GM12875 (cell line): ENCODE measurements around the gene CKLF.

Experiments
- H3K4me3 ChIP-seq: one replicate; pipeline ENCODE4 v1.5.1; 2011; ENCODE audit warnings: low read depth, low read length, control low read depth
- CTCF ChIP-seq: IDR thresholded peaks from 2 replicates; pipeline ENCODE4 v1.5.1; 2011; ENCODE audit warnings: low read depth, mild to moderate bottlenecking, control low read depth, inconsistent platforms, low read length, moderate library complexity, borderline replicate concordance; ENCODE audit not compliant: insufficient read depth

CKLF gene

GRCh38 chr16:66548868-66549267 is 3.5 kb upstream of the CKLF start:
- H3K4me3 ChIP-seq, result no peak overlapping the region
- no peak for TF ChIP-seq CTCF

DNA sequence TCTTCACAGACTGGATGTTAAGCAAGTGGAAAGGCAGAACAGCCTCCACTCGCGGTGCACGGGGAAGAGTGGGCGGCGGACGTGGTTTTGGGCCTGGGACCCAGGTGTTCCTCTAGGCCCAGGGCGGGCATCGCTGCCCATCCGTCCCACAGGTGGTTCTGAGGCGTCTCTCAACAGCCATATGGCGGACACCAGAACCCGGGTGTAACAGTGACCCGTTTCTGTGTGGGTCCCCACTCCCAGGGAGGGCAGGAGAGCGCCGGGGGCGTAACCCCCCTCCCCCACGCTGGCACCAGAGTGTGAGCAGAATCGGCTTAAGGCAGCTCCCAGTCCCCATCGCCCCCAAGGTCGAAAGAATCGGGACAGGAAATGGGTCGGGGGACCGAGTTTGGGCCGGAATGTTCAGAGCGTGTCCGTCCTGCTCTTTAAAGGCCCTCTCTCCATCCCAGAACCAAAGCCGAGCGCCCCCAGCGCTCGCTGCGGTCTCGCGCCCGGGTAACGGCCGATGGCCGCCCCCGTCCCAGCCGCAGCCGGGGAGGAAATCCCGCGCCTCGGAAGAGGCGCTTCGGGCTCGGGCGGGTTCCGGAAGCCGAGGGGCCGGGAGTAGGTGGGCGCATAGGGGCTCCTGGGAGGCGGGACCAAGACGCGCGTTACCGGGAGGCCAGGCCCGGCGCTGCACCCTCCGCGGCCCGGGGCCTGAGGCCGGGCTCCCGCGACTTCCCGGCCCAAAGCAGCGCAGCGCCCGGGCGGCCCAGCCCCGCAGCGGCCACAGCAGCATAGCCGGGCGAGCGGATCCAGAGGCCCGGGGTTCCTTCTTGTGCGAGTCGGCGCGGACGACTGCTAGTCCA is 2.9 kb upstream of the CKLF start, which contains the start of gene TK2:
TSS of gene TK2 (minus strand) at position 839 of the 848 bp plus-strand sequence. CDS start at position 778, 61 bp downstream.
- TF ChIP-seq CTCF, result peak; percentile 19; the same call in 1 of the 2 replicates
- H3K4me3 ChIP-seq, result peak within 1 kb of the TSS; percentile 55

DNA sequence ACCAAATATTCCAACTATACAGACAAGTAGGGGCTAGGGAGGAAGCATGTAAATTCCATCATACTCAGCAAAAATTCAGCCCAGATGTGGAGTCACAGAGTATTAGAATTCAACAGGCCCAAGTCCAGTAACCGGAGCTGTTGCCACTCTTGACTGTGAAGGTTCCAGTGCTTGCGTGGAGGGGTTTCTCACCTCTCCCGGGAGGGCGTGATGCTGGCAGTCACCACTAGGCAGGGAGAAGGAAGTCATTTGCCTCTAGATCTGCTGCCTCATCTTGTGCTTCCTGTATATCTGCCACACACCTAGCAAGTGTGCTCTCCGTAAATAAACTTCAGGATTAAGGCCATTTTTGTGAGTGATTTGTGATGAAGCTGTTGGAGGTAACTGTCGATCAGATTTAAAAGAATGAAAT is 1.0 kb upstream of the CKLF start:
- no peak overlapping the region for H3K4me3 ChIP-seq
- peak; percentile 61 for TF ChIP-seq CTCF

GRCh38 chr16:66551788-66552285 is 539 bp upstream of the CKLF start:
- peak overlapping the region; percentile 58 for H3K4me3 ChIP-seq
- no peak for TF ChIP-seq CTCF

DNA sequence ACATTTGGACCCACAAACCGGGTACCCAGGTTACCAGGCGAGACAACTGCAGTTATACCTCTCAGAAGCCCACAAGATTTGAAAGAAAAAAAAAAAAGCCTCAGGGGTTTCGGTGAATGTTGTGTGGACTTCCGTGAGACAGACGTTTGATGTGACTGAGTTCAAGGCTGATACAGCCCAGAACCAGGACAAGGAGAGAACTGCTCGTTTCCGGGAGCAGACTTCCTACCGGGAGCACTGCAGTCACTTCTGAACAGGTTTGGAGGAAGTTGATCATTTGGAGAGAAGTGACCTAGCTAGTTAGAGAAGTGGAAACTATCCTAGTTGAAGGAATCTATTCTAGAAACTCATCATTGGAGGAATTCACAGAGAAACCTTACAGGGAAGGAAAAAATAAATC is 847 bp downstream of the CKLF start:
- peak overlapping the region; percentile 58 for H3K4me3 ChIP-seq
- TF ChIP-seq CTCF, result no peak

DNA sequence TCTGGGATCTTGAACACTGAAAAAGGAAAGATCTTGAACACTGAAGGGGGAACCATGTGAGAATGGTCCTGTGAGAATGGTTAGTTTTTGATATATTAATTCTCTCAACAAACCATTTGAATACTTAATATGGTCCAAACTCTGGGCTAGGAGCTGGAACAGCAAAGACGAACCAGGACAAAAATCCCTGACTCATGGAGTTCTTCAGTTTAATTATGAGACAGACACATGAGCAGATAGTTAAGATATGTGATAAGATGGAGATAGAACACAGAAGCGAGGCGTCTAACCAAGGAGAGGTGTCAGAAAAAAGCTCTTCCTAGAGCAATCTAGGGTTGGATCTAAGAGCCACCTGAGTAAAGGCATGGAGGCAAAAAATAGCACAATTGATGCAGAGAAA is 1.6 kb downstream of the CKLF start:
- no peak overlapping the region for H3K4me3 ChIP-seq
- no peak for TF ChIP-seq CTCF

GRCh38 chr16:66554495-66554894 is 2.1 kb downstream of the CKLF start:
- H3K4me3 ChIP-seq, result no peak overlapping the region

More at GRCh38 chr16:66554495-66554894, 2.1 kb downstream of the CKLF start:
- no peak for TF ChIP-seq CTCF
